Muscle layer of duodenum (tissue), 2 donors: Measurements from ENCODE around the gene CTSL.
"Not testable (repeated sequence)": the region's sequence is repeated elsewhere in the genome, so short reads cannot be mapped to it uniquely, and the experiment has no call there.

Experiments
- H3K27ac ChIP-seq: one replicate; pipeline ENCODE4 v1.7.0; 2013; ENCODE audit warnings: mild to moderate bottlenecking, low read length
- H3K27me3 ChIP-seq: one replicate; pipeline ENCODE4 v1.7.0; 2013; ENCODE audit warnings: low read depth, mild to moderate bottlenecking, control low read depth, low read length
- H3K36me3 ChIP-seq, 2 donors: one replicate each; pipeline ENCODE4 v1.7.0; 2013; ENCODE audit warnings: low read length in 2 of 2, control low read depth in 1 of 2, mild to moderate bottlenecking in 1 of 2; ENCODE audit not compliant: insufficient read depth in 2 of 2, control insufficient read depth in 1 of 2
- H3K4me1 ChIP-seq, 2 donors: one replicate each; pipeline ENCODE4 v1.7.0; 2013; ENCODE audit warnings: low read length in 2 of 2, mild to moderate bottlenecking in 2 of 2, control low read depth in 1 of 2, moderate library complexity in 1 of 2; ENCODE audit not compliant: insufficient read depth in 2 of 2, control insufficient read depth in 1 of 2
- H3K4me3 ChIP-seq, 2 donors: one replicate each; pipeline ENCODE4 v1.7.0; 2013; ENCODE audit warnings: low read length in 2 of 2, low read depth in 1 of 2, mild to moderate bottlenecking in 1 of 2
- H3K9me3 ChIP-seq, 2 donors: one replicate each; pipeline ENCODE4 v1.7.0; 2013; ENCODE audit warnings: low read length in 2 of 2, control low read depth in 1 of 2, mild to moderate bottlenecking in 1 of 2; ENCODE audit not compliant: control insufficient read depth in 1 of 2
- donor health status: healthy.

Gene CTSL

DNA sequence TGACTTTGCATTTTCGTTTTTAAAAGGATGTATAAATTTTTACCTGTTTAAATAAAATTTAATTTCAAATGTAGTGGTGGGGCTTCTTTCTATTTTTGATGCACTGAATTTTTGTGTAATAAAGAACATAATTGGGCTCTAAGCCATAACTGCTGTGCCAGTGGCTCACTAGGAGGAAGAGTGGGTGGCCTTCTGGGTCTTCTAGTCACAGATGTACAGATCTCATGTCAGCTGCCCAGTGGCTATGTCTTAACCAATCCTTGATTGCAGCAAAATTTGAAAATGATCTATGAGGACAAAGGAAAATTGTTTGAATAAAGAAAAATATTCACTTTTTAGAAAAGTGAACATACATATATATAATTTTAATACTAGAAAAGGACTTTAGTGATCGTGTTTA lies 5.4 kb downstream of the CTSL start:
- H3K4me1 ChIP-seq, result peaks cover 0 to 22% of the 10 kb centered on the region in 2 donors
- H3K27me3 ChIP-seq, result no peaks in the 10 kb centered on the region
- no peak overlapping the region for H3K4me3 ChIP-seq
- no peaks in the 10 kb centered on the region for H3K9me3 ChIP-seq
- H3K27ac ChIP-seq, result no peak overlapping the region
- peaks cover 20 to 31% of the 10 kb centered on the region in 2 donors for H3K36me3 ChIP-seq

- Histone ChIP-seq H3K9me3 (no peaks in the 10 kb centered on the region), H3K36me3 (peaks cover 20 to 31% of the 10 kb centered on the region in 2 donors), H3K4me3 (no peak overlapping the region), H3K27me3 (no peaks in the 10 kb centered on the region), H3K4me1 (peaks cover 0 to 18% of the 10 kb centered on the region in 2 donors), H3K27ac (no peak overlapping the region)
These were observed 6.4 kb downstream of the CTSL start for GRCh38 chr9:87732344-87732743.

DNA sequence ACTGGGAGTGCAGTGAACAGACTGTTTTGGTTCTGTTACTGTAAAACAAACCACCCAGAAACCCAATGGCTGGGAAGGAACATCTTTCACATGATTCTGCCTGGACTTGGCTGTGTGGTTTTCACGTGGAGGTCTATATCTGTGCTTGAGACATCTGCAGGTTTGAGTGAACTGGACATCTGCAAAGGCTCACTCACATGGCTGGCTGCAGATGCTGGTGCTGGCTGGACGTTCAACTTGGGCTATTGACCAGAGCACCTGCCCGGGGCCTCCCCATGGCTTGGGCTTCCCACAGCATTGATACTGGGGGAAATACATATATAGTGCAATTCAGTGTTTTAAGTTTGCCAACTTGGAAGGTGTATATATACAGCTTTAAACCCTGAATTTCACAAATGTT lies 6.8 kb downstream of the CTSL start:
- Histone ChIP-seq H3K27ac (no peak overlapping the region), H3K27me3 (no peaks in the 10 kb centered on the region), H3K4me1 (peaks cover 0 to 14% of the 10 kb centered on the region in 2 donors), H3K36me3 (peaks cover 17 to 31% of the 10 kb centered on the region in 2 donors), H3K9me3 (no peaks in the 10 kb centered on the region), H3K4me3 (no peak overlapping the region)

DNA sequence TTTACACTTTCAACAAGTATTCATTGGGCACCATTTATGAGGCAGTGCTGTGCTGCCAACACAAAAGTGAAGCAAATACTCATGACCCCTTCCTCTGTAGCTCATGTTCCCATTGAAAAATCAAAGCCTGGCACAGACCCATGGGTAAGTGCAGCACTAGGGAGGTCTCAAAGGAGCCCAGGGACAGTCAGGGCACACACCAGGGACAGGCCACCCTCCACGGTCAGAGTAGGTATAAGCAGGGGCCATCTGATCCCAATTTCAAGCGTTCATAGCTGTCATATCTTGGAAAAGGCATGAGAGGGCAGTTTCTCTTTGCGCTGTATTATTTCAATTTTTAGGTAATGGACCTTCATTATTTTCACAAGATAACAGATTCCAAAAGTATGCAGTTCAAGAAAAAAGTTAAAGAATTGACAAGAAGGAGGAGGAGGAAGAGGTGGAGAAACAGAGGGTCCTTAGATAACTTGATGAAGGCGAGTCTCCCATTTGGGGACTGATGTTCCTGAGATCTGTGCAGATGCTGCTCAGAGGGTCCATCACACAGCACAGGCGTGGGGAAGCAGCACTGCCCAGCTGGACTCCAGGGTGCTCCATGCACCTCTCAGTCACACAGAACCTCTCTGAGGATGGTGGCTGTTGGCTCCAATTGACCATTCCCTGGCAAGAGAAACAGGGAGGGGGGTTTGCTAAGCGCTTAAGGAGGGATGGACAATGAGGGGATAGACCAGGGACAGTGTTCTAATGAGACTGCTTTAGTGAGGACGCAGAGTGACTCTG lies 7.5 kb downstream of the CTSL start:
- Histone ChIP-seq H3K9me3 (no peaks in the 10 kb centered on the region), H3K4me3 (no peak overlapping the region), H3K27ac (no peak overlapping the region), H3K27me3 (no peaks in the 10 kb centered on the region), H3K36me3 (peaks cover 10 to 27% of the 10 kb centered on the region in 2 donors), H3K4me1 (peaks cover 0 to 13% of the 10 kb centered on the region in 2 donors)

GRCh38 chr9:87734106-87734505 lies 8.2 kb downstream of the CTSL start:
- H3K9me3 ChIP-seq, result no peaks in the 10 kb centered on the region
- no peaks in the 10 kb centered on the region for H3K27me3 ChIP-seq
- peaks cover 0 to 6% of the 10 kb centered on the region in 2 donors for H3K4me1 ChIP-seq
- peaks cover 3 to 21% of the 10 kb centered on the region in 2 donors for H3K36me3 ChIP-seq
- no peak overlapping the region for H3K27ac ChIP-seq
- no peak overlapping the region for H3K4me3 ChIP-seq

DNA sequence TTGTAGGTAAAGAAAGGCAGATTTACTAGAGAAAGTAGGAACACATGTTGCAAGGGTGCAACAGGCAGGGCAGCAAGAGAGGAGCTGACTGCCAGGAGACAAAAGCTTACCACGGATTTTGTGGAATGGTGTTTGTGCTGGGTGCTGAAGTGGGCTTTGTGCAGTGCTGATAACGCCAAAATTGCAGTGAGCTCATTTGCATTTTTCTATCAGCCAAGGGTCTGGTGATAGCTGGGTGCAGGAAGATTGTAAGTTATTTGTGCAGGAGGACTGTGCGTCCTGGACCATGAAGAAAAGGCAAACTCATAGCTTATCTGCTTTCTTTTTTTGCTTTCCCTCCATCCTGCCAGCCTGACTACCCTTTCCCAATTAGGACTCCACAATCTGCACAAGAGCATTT lies 13.6 kb downstream of the CTSL start:
- H3K4me3 ChIP-seq, result no peak overlapping the region
- H3K27ac ChIP-seq, result no peak overlapping the region
- H3K9me3 ChIP-seq, result peaks cover 7 to 9% of the 10 kb centered on the region in 2 donors
- no peaks in the 10 kb centered on the region for H3K36me3 ChIP-seq
- no peaks in the 10 kb centered on the region for H3K27me3 ChIP-seq
- H3K4me1 ChIP-seq, result no peaks in the 10 kb centered on the region

- no peak overlapping the region for H3K27ac ChIP-seq
- H3K4me3 ChIP-seq, result no peak overlapping the region
- no peaks in the 10 kb centered on the region for H3K27me3 ChIP-seq
- H3K9me3 ChIP-seq, result peaks cover 7 to 9% of the 10 kb centered on the region in 2 donors
- H3K4me1 ChIP-seq, result no peaks in the 10 kb centered on the region
- no peaks in the 10 kb centered on the region for H3K36me3 ChIP-seq
These were observed 14.3 kb downstream of the CTSL start for GRCh38 chr9:87740209-87740608.

GRCh38 chr9:87741326-87741725 lies 15.4 kb downstream of the CTSL start:
- Histone ChIP-seq H3K4me3 (no peak overlapping the region), H3K27me3 (no peaks in the 10 kb centered on the region), H3K4me1 (no peaks in the 10 kb centered on the region), H3K9me3 (peaks cover 7 to 9% of the 10 kb centered on the region in 2 donors), H3K27ac (no peak overlapping the region), H3K36me3 (no peaks in the 10 kb centered on the region)

- H3K27ac ChIP-seq, result no peak overlapping the region
- no peaks in the 10 kb centered on the region for H3K4me1 ChIP-seq
- H3K36me3 ChIP-seq, result no peaks in the 10 kb centered on the region
- no peak overlapping the region for H3K4me3 ChIP-seq
- H3K9me3 ChIP-seq, result peaks cover 7 to 9% of the 10 kb centered on the region in 2 donors
- no peaks in the 10 kb centered on the region for H3K27me3 ChIP-seq
These were observed 16.0 kb downstream of the CTSL start for GRCh38 chr9:87741891-87742290.

GRCh38 chr9:87742813-87743428 lies 17.0 kb downstream of the CTSL start:
- Histone ChIP-seq H3K36me3 (no peaks in the 10 kb centered on the region), H3K4me1 (no peaks in the 10 kb centered on the region), H3K4me3 (no peak overlapping the region), H3K27ac (no peak overlapping the region), H3K9me3 (peaks cover 7 to 9% of the 10 kb centered on the region in 2 donors), H3K27me3 (no peaks in the 10 kb centered on the region)

GRCh38 chr9:87744247-87744646 lies 18.3 kb downstream of the CTSL start:
- H3K4me3 ChIP-seq, H3K27me3 ChIP-seq, H3K36me3 ChIP-seq, H3K4me1 ChIP-seq, H3K9me3 ChIP-seq, H3K27ac ChIP-seq: not testable (repeated sequence)
